GM21381 (cell line): Measurements from ENCODE around the gene EDC3.
"Not testable (repeated sequence)": the region's sequence is repeated elsewhere in the genome, so short reads cannot be mapped to it uniquely, and the experiment has no call there.

Experiments
- ATAC-seq: cut with Tn5 transposase; IDR thresholded peaks from one replicate; pipeline ENCODE4 v1.9.1; 2021; ENCODE audit warnings: mild to moderate bottlenecking, moderate library complexity; ENCODE audit not compliant: unreplicated experiment

Gene EDC3

GRCh38 chr15:74695597-74696397 is at the start of gene EDC3:
Gene EDC3, minus strand, starts transcription at chr15:74696024. Its CDS starts 20,900 bp downstream, at chr15:74675124.
- ATAC-seq, result peak; percentile 86

- ATAC-seq, result no peak
Observed at GRCh38 chr15:74742422-74742821, 46.6 kb upstream of the EDC3 start.

- ATAC-seq, result not testable (repeated sequence)
Observed at GRCh38 chr15:74738239-74738638, 42.4 kb upstream of the EDC3 start.

- no peak for ATAC-seq
Observed at GRCh38 chr15:74735305-74735704, 39.5 kb upstream of the EDC3 start.

GRCh38 chr15:74733269-74733668 is 37.4 kb upstream of the EDC3 start:
- ATAC-seq, result no peak

GRCh38 chr15:74732846-74733245 is 37.0 kb upstream of the EDC3 start:
- no peak for ATAC-seq

- no peak for ATAC-seq
Observed at GRCh38 chr15:74730619-74731316, 34.9 kb upstream of the EDC3 start.

GRCh38 chr15:74729372-74729771 is 33.5 kb upstream of the EDC3 start:
- ATAC-seq, result not testable (repeated sequence)

- not testable (repeated sequence) for ATAC-seq
Observed at GRCh38 chr15:74728699-74729098, 32.9 kb upstream of the EDC3 start.

GRCh38 chr15:74727727-74728126 is 31.9 kb upstream of the EDC3 start:
- ATAC-seq, result no peak

- no peak for ATAC-seq
Observed at GRCh38 chr15:74726774-74727164, 30.9 kb upstream of the EDC3 start.

GRCh38 chr15:74725845-74726773 is 30.3 kb upstream of the EDC3 start:
- ATAC-seq, result peak; percentile 53

GRCh38 chr15:74725225-74725774 is 29.5 kb upstream of the EDC3 start, which contains the start of gene CYP1A1:
Gene CYP1A1, minus strand, starts transcription at chr15:74725528. Its CDS starts 2,431 bp downstream, at chr15:74723097.
- ATAC-seq, result no peak

GRCh38 chr15:74724570-74725224 is 28.9 kb upstream of the EDC3 start:
- no peak for ATAC-seq

- no peak for ATAC-seq
Observed at GRCh38 chr15:74723754-74724334, 28.0 kb upstream of the EDC3 start.

- ATAC-seq, result no peak
Observed at GRCh38 chr15:74723187-74723586, 27.4 kb upstream of the EDC3 start.

- ATAC-seq, result no peak
Observed at GRCh38 chr15:74722591-74722990, 26.8 kb upstream of the EDC3 start.

GRCh38 chr15:74716651-74717050 is 20.8 kb upstream of the EDC3 start:
- no peak for ATAC-seq

GRCh38 chr15:74712311-74712710 is 16.5 kb upstream of the EDC3 start:
- no peak for ATAC-seq
